ENCODE measurements around the gene LUZP4. TPM values are rescaled to one million over a fixed set of nuclear protein-coding genes. Genes with fewer than 3 reads are reported as not detected.

The LUZP4 gene
- not detected in 5 replicates for total RNA-seq (2022; extraction: Qiagen RNA extraction)

GRCh38 chrX:115289465-115289864, at the start of gene LUZP4:
Gene LUZP4 (plus strand): TSS chrX:115289715. CDS start chrX:115289760, 45 bp downstream.

Other genes starting within 250 kb of the LUZP4 start
- not detected in 5 replicates for gene RBMXL3, start 100.3 kb upstream of the LUZP4 start, total RNA-seq (2022; extraction: Qiagen RNA extraction)
- 0.02 to 0.03 TPM (median 0.03 TPM) in 5 replicates for gene LRCH2, start 55.6 kb upstream of the LUZP4 start, total RNA-seq (2022; extraction: Qiagen RNA extraction)

Data from A549 treated with Hydrocortisone at 1 μM for 4 hours (cell line).